Measurements from ENCODE around the gene CLCN6.

The CLCN6 gene

GRCh38 chr1:11805422-11806306, at the start of gene CLCN6, which contains the start of gene MTHFR:
Gene CLCN6 (plus strand): TSS chr1:11806191. CDS start chr1:11806263, 72 bp downstream.
Gene MTHFR (minus strand): TSS chr1:11805964. CDS start chr1:11803116, 2,848 bp downstream.
- DNase-seq = peak; percentile 98

GRCh38 chr1:11757047-11757446, 48.9 kb upstream of the CLCN6 start:
- no peak for DNase-seq

GRCh38 chr1:11759791-11760190, 46.2 kb upstream of the CLCN6 start:
- no peak for DNase-seq

GRCh38 chr1:11761285-11761684, 44.7 kb upstream of the CLCN6 start:
- no peak for DNase-seq

- DNase-seq = peak; percentile 24
Observed at GRCh38 chr1:11761988-11762406, 44.0 kb upstream of the CLCN6 start, which contains the start of gene C1orf167. Gene C1orf167 (plus strand): TSS chr1:11762193. CDS start chr1:11764401, 2,208 bp downstream.

GRCh38 chr1:11764115-11764514, 41.9 kb upstream of the CLCN6 start:
- DNase-seq = no peak

GRCh38 chr1:11764519-11764918, 41.5 kb upstream of the CLCN6 start:
- no peak for DNase-seq

GRCh38 chr1:11765661-11766428, 40.1 kb upstream of the CLCN6 start:
- no peak for DNase-seq

- no peak for DNase-seq
Observed at GRCh38 chr1:11766429-11766776, 39.6 kb upstream of the CLCN6 start.

- DNase-seq = no peak
Observed at GRCh38 chr1:11767922-11768704, 37.9 kb upstream of the CLCN6 start.

GRCh38 chr1:11768821-11769220, 37.2 kb upstream of the CLCN6 start:
- DNase-seq = no peak

- DNase-seq = no peak
Observed at GRCh38 chr1:11769274-11769673, 36.7 kb upstream of the CLCN6 start.

- no peak for DNase-seq
Observed at GRCh38 chr1:11770011-11770410, 36.0 kb upstream of the CLCN6 start.

- no peak for DNase-seq
Observed at GRCh38 chr1:11771481-11772043, 34.4 kb upstream of the CLCN6 start.

GRCh38 chr1:11772458-11772857, 33.5 kb upstream of the CLCN6 start:
- DNase-seq = no peak

GRCh38 chr1:11774753-11775152, 31.2 kb upstream of the CLCN6 start:
- DNase-seq = no peak

GRCh38 chr1:11777658-11778322, 28.2 kb upstream of the CLCN6 start:
- no peak for DNase-seq

- DNase-seq = no peak
Observed at GRCh38 chr1:11778336-11778735, 27.7 kb upstream of the CLCN6 start.

GRCh38 chr1:11778844-11779623, 27.0 kb upstream of the CLCN6 start:
- DNase-seq = no peak

- no peak for DNase-seq
Observed at GRCh38 chr1:11779715-11780379, 26.1 kb upstream of the CLCN6 start.
